Measurements from ENCODE around the gene RND2. TPM values are rescaled to one million over a fixed set of nuclear protein-coding genes. Genes with fewer than 3 reads are reported as not detected.

The RND2 gene
- total and polyA plus RNA-seq, 2 of the 4 experiments (the other 2 are of a cell fraction) = 1.1 to 1.9 TPM

DNA sequence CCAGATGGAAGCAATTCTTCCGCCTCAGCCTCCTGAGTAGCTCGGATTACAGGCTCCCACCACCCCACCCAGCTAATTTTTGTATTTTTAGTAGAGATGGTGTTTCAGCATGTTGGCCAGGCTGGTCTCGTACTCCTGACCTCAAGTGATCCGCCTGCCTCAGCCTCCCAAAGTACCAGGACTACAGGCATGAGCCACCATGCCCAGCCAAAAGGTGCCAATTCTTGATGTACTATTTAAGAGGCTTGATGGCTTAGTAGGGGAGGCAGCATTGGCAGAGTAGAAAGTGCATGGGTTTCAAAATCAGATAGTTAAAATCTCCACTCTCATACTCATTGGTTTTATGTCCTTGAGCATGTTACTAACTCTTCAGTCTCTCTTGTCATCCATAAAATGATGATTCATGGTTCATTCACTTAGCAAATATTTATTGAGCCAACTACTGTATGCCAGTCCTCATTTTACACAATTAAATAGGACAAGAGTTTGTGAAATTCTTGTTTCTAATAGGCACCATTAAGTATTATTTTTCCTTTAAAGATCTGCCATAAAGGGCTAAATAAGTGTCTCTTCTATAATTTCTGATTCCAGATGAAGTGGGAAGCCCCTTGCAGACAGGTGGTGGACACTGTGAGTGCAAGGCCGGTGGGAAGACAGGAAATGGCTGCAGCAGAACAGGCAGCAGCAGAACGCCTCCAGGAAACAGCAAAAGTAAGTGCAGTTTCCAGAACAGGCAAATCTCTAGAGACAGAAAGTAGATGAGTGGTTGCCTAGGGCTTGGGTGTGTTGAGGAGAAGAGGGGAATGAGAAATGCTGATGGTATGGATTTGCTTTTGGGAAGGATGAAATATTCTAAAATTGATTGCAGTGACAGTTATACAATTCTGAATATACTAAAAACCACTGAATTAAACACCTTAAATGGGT is 35.0 kb upstream of the RND2 start:
- H3K4ac ChIP-seq (ENCODE audit: low read depth, low read length) = peak overlapping the region; percentile 70; the same call in 1 of the 2 replicates
- no peak overlapping the region for H3K4me3 ChIP-seq (ENCODE audit: insufficient read depth, low read depth, low read length)
- no peaks in the 10 kb centered on the region for H3K27me3 ChIP-seq (ENCODE audit: control insufficient read depth, insufficient read depth, low read length)
- H2BK15ac ChIP-seq (ENCODE audit: low read depth, low read length) = peak overlapping the region; percentile 74; the same call in 1 of the 3 replicates
- no peak overlapping the region for H2BK20ac ChIP-seq (ENCODE audit: low read depth, low read length)
- H3K79me1 ChIP-seq (ENCODE audit: low read depth in 1 of 2, low read length in 2 of 2) = peaks cover 6 to 40% of the 10 kb centered on the region in 2 experiments; a peak in 3 of 4 replicates
- no peak overlapping the region for H3K56ac ChIP-seq (ENCODE audit: extremely low read depth, insufficient read depth, low read length)
- WGBS, 2 experiments (ENCODE audit: extremely low coverage in 2 of 2, insufficient read length in 1 of 2) = no CpG with 5 or more reads among the region's 6 CpGs
- DNase-seq (peak; percentile 26), ATAC-seq (ENCODE audit: low read depth) (peak; percentile 58)
- no peak overlapping the region for H3K9ac ChIP-seq (ENCODE audit: low read depth, low read length)
- H4K5ac ChIP-seq (ENCODE audit: low read depth, low read length) = no peak overlapping the region
- H3K14ac ChIP-seq (replicated peaks; ENCODE audit: low read depth, low read length) = peak overlapping the region; percentile 89
- peak overlapping the region; percentile 4 for H2AFZ ChIP-seq (replicated peaks; ENCODE audit: low read length, poor library complexity)
- H4K20me1 ChIP-seq (ENCODE audit: insufficient read depth, low read length) = no peaks in the 10 kb centered on the region
- ChIA-PET POLR2A (ENCODE audit: unreplicated experiment) (interaction anchor here (1.5 kb wide), 1 partner anchor 8 kb away, joined by 5 read pairs; the partner anchor contains the start of gene RPL27), CTCF (no interaction called here)
- no peak overlapping the region for H3K23ac ChIP-seq (ENCODE audit: low read depth, low read length)
- dilution Hi-C loops (cut with HindIII; ENCODE audit: low sequenced_read_pairs, unreplicated experiment) = no loop called here
- no peaks in the 10 kb centered on the region for H3K9me3 ChIP-seq (ENCODE audit: control insufficient read depth, insufficient read depth, low read length)
- H4K91ac ChIP-seq (ENCODE audit: insufficient read depth, low read depth, low read length) = no peak overlapping the region; the same call in 1 of the 2 replicates
- H2BK5ac ChIP-seq (ENCODE audit: low read depth, low read length, poor library complexity, severe bottlenecking) = peak overlapping the region; percentile 68
- no peak overlapping the region for H3K4me2 ChIP-seq (ENCODE audit: low read depth, low read length)
- no peak overlapping the region for H2AK9ac ChIP-seq (replicated peaks; ENCODE audit: low read depth, low read length, poor library complexity)
- intact Hi-C loops (cut with micrococcal nuclease) = loop anchor here (10.0 kb wide), 1 partner anchor 325 kb away; no protein-coding TSS in a partner anchor
- peak overlapping the region; percentile 63; the same call in 1 of the 2 replicates for H2AK5ac ChIP-seq (ENCODE audit: low read depth, low read length)
- H2BK120ac ChIP-seq (ENCODE audit: low read depth, low read length) = peak overlapping the region; percentile 64
- H3K18ac ChIP-seq (ENCODE audit: low read depth, low read length) = no peak overlapping the region
- peak overlapping the region; percentile 26; the same call in 1 of the 2 replicates for H3K27ac ChIP-seq (ENCODE audit: insufficient read depth, low read length)
- in situ Hi-C loops (cut with MboI; ENCODE audit: low sequenced_read_pairs) = loop anchor here (25.0 kb wide), 1 partner anchor 372 kb away; no protein-coding TSS in a partner anchor
- no peaks in the 10 kb centered on the region; the same call in 1 of the 2 replicates for H3K4me1 ChIP-seq (ENCODE audit: control insufficient read depth, insufficient read depth, low read length)
- peak overlapping the region in 1 of 2 experiments; percentile 41; a peak in 1 of 4 replicates for H4K8ac ChIP-seq (ENCODE audit: low read depth in 2 of 2, low read length in 2 of 2)
- no TSS peak for BruUV-seq (replicated peaks)
- peaks cover 42% of the 10 kb centered on the region for H3K36me3 ChIP-seq (ENCODE audit: control insufficient read depth, insufficient read depth, low read length)
- TF ChIP-seq BHLHE40 (IDR thresholded peaks at IDR 0.05; ENCODE audit: low read depth, low read length) (no peak), MXI1 (IDR thresholded peaks at IDR 0.05; ENCODE audit: borderline replicate concordance, low read depth, low read length) (no peak), NFE2L2 (IDR thresholded peaks at IDR 0.05; ENCODE audit: low read depth, low read length) (0 out of 2 replicates have a peak, but pooled peaks have one; percentile 30), RCOR1 (IDR thresholded peaks at IDR 0.05; ENCODE audit: insufficient replicate concordance, low read length) (no peak), POLR2A (IDR thresholded peaks at IDR 0.05; ENCODE audit: low read depth, low read length) (no peak), CEBPB (IDR thresholded peaks at IDR 0.05; ENCODE audit: low read depth, low read length) (no peak)
- H3K9me1 ChIP-seq (ENCODE audit: insufficient read depth, low read length) = peaks cover 14% of the 10 kb centered on the region

Data from IMR-90 (cell line).